ENCODE results near the gene TOP3B.

TOP3B gene

DNA sequence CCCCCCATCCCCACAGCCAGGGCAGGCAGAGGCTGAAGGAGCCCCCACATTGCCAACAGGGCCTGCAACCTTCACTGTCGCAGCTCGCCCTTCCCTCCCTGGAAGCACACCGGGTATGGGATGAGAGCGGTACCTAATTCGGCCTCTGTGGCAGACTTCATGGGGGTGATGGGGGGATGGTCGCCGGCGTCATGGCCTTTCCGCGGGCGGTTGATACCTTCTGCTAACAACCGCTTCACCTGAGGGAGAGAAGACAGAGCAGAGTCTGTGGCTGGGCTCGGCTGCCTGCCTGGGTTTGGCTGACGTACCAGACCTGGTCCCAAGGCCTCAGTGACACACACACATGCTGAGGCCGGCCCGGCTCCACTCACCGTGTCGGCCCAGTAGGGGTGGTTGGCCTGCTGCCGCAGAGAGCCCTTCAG lies 18.8 kb downstream of the TOP3B start:
- TF ChIP-seq FOXP2 (optimal IDR thresholded peaks at IDR 0.05; ENCODE audit: borderline replicate concordance, extremely low read depth, extremely low read length, insufficient read depth) (no peak), SIN3A (IDR thresholded peaks at IDR 0.05; ENCODE audit: borderline replicate concordance, insufficient read depth, low read length) (no peak), TAF1 (IDR thresholded peaks at IDR 0.05; ENCODE audit: borderline replicate concordance, insufficient read depth, low read length) (no peak), POLR2AphosphoS5 (IDR thresholded peaks at IDR 0.05; ENCODE audit: low read depth, low read length) (no peak)
- TF ChIP-seq, protein P1, sequence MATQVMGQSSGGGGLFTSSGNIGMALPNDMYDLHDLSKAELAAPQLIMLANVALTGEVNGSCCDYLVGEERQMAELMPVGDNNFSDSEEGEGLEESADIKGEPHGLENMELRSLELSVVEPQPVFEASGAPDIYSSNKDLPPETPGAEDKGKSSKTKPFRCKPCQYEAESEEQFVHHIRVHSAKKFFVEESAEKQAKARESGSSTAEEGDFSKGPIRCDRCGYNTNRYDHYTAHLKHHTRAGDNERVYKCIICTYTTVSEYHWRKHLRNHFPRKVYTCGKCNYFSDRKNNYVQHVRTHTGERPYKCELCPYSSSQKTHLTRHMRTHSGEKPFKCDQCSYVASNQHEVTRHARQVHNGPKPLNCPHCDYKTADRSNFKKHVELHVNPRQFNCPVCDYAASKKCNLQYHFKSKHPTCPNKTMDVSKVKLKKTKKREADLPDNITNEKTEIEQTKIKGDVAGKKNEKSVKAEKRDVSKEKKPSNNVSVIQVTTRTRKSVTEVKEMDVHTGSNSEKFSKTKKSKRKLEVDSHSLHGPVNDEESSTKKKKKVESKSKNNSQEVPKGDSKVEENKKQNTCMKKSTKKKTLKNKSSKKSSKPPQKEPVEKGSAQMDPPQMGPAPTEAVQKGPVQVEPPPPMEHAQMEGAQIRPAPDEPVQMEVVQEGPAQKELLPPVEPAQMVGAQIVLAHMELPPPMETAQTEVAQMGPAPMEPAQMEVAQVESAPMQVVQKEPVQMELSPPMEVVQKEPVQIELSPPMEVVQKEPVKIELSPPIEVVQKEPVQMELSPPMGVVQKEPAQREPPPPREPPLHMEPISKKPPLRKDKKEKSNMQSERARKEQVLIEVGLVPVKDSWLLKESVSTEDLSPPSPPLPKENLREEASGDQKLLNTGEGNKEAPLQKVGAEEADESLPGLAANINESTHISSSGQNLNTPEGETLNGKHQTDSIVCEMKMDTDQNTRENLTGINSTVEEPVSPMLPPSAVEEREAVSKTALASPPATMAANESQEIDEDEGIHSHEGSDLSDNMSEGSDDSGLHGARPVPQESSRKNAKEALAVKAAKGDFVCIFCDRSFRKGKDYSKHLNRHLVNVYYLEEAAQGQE (IDR thresholded peaks at IDR 0.05; ENCODE audit: insufficient read depth in 1 of 2, low read depth in 2 of 2, low read length in 2 of 2), result no peak

DNA sequence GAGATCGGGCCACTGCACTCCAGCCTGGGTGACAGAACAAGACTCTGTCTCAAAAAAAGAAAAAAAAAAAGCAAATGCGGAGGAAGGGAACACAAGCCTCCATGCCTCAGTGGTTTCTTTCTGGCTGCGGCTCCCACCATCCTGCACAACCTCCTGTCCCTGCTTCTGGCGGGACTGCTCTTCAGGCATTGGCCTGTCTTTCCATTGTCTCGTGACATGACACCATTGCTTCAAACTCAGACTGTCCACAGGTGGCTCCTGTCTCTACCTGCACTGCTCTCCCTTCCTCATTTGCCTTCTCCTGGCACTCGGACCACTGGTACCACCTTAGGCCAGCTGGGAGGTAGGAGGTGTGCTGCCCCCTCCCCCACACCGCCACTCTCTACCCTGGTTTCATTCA lies 19.3 kb downstream of the TOP3B start:
- TF ChIP-seq FOXP2 (optimal IDR thresholded peaks at IDR 0.05; ENCODE audit: borderline replicate concordance, extremely low read depth, extremely low read length, insufficient read depth), result no peak
- no peak for TF ChIP-seq TAF1 (IDR thresholded peaks at IDR 0.05; ENCODE audit: borderline replicate concordance, insufficient read depth, low read length)
- no peak for TF ChIP-seq SIN3A (IDR thresholded peaks at IDR 0.05; ENCODE audit: borderline replicate concordance, insufficient read depth, low read length)
- TF ChIP-seq, protein P1 (IDR thresholded peaks at IDR 0.05; ENCODE audit: insufficient read depth in 1 of 2, low read depth in 2 of 2, low read length in 2 of 2), result no peak

DNA sequence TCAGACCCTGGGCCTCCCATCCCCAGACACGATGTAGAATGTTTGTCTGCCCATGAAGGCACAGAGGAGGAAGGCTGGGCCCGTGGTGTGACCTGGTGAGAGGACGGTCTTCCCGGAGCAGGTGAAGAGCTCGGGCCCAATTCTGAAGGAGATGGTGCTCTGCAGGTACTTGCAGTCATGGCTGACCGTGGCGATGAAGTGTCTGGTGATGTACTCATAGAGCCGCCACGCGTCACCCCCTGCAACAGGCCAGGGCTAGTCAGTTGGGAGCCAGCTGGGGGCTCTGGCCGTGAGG lies 20.0 kb downstream of the TOP3B start:
- TF ChIP-seq TAF1 (IDR thresholded peaks at IDR 0.05; ENCODE audit: borderline replicate concordance, insufficient read depth, low read length), result no peak
- TF ChIP-seq, protein P1 (IDR thresholded peaks at IDR 0.05; ENCODE audit: insufficient read depth in 1 of 2, low read depth in 2 of 2, low read length in 2 of 2), result no peak
- no peak for TF ChIP-seq FOXP2 (optimal IDR thresholded peaks at IDR 0.05; ENCODE audit: borderline replicate concordance, extremely low read depth, extremely low read length, insufficient read depth)
- no peak for TF ChIP-seq POLR2AphosphoS5 (IDR thresholded peaks at IDR 0.05; ENCODE audit: low read depth, low read length)
- no peak for TF ChIP-seq SIN3A (IDR thresholded peaks at IDR 0.05; ENCODE audit: borderline replicate concordance, insufficient read depth, low read length)

DNA sequence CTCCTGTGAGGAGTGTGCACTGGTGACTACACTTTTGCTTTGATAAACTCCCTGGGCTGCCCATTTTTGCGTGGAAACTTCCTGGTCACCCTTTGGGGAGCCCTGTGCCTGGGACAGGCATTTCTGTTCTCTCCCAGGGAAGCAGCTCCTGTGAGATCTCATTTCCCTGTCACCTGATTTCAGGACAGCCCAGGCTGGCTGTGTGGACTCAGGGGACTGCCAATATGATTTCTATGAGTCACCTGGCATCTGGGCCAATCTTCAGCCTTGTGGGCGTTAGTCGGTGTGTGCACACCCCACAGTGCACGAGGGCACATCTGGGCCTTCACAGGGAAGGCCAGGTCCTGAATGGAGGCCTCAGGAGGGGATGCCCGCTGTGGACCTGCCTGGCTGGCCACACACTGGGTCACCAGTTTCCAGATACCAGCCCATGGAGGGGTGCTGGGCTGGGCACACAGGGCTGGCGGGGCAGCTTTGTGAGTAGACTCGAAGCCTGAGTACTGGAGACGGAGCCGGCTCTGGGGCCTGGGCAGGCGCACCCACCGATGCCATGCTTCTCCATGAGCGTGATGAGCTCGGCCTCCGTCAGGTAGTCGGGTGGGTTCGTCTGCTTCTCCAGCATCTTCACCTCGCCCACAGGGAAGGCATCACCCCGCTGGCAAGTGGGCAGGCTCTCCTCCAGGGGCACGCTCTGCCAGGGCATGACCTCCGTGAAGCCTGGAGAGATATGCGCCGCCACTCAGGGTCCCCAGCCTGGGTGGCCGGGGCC lies 20.5 kb downstream of the TOP3B start:
- TF ChIP-seq POLR2AphosphoS5 (IDR thresholded peaks at IDR 0.05; ENCODE audit: low read depth, low read length) (no peak), FOXP2 (optimal IDR thresholded peaks at IDR 0.05; ENCODE audit: borderline replicate concordance, extremely low read depth, extremely low read length, insufficient read depth) (no peak), SIN3A (IDR thresholded peaks at IDR 0.05; ENCODE audit: borderline replicate concordance, insufficient read depth, low read length) (no peak), TAF1 (IDR thresholded peaks at IDR 0.05; ENCODE audit: borderline replicate concordance, insufficient read depth, low read length) (no peak)
- TF ChIP-seq, protein P1 (IDR thresholded peaks at IDR 0.05; ENCODE audit: insufficient read depth in 1 of 2, low read depth in 2 of 2, low read length in 2 of 2), result no peak
